B cell (primary cell): ENCODE data around the gene SKIC2. TPM values are rescaled to one million over a fixed set of nuclear protein-coding genes. Genes with fewer than 3 reads are reported as not detected.

Experiments
- ATAC-seq: fragments of 200-7000 bp; cut with Tn5 transposase; one replicate; pipeline ENCODE4 v1.10.0; 2021; ENCODE audit warnings: low read depth, mild to moderate bottlenecking, moderate number of reproducible peaks, moderate library complexity
- CTCF ChIA-PET: fragments of 350-600 bp; sonication (Branson Sonifier 250); formaldehyde crosslinking; loops from one replicate; lab custom pipeline; 2021; ENCODE audit warnings: antibody characterized with exemption, inconsistent platforms; lab: Charles Lee
- POLR2A ChIA-PET: fragments of 350-600 bp; sonication (Branson Sonifier 250); formaldehyde crosslinking; loops from one replicate; lab custom pipeline; 2021; ENCODE audit warnings: antibody characterized with exemption; lab: Charles Lee
- DNase-seq: peaks from one replicate; pipeline ENCODE4 v3.0.0; 2013
- H2AFZ ChIP-seq: 2 replicates; pipeline ENCODE4 v1.6.1; 2012; ENCODE audit warnings: mild to moderate bottlenecking, low read depth, low read length; ENCODE audit not compliant: insufficient read depth, poor library complexity, severe bottlenecking
- H3K27ac ChIP-seq, 2 donors: 1 replicate in 1 of 2; 2 replicates in 1 of 2; pipeline ENCODE4 v1.5.1; 2012 to 2013; ENCODE audit warnings: low read length in 2 of 2, mild to moderate bottlenecking in 2 of 2, moderate library complexity in 1 of 2
- H3K27me3 ChIP-seq, 4 experiments: fragments of 200-600 bp in 1 of 4; sonication (generic) in 1 of 4; replicated peaks in 1 of 4; 1 replicate in 2 of 4; 2 replicates in 2 of 4; pipeline versions ENCODE4 v1.6.1 to v1.7.0; 2013 to 2016; ENCODE audit warnings: low read length in 3 of 4, mild to moderate bottlenecking in 2 of 4, mixed read lengths in 1 of 4, moderate library complexity in 1 of 4; ENCODE audit not compliant: insufficient read depth in 4 of 4, control insufficient read depth in 3 of 4; ENCODE audit errors: control extremely low read depth in 1 of 4
- H3K36me3 ChIP-seq, 2 experiments: replicated peaks in 1 of 2; 1 replicate in 1 of 2; 2 replicates in 1 of 2; pipeline versions ENCODE4 v1.6.1 to v1.7.1; 2013; ENCODE audit warnings: low read length in 1 of 2; ENCODE audit not compliant: insufficient read depth in 2 of 2, control insufficient read depth in 1 of 2; ENCODE audit errors: control extremely low read depth in 1 of 2, extremely low read depth in 1 of 2
- H3K4me1 ChIP-seq, 2 donors: fragments of 200-600 bp in 1 of 2; sonication (generic) in 1 of 2; 1 replicate in 1 of 2; 2 replicates in 1 of 2; pipeline versions ENCODE4 v1.5.1 to v1.6.1; 2013 to 2017; ENCODE audit warnings: low read length in 2 of 2; ENCODE audit not compliant: control insufficient read depth in 2 of 2, insufficient read depth in 2 of 2
- H3K4me2 ChIP-seq: replicated peaks from 2 replicates; pipeline ENCODE3; 2012; ENCODE audit warnings: mild to moderate bottlenecking, low read depth, low read length; ENCODE audit not compliant: poor library complexity, severe bottlenecking
- H3K4me3 ChIP-seq, 5 experiments: fragments of 200-600 bp in 1 of 5; sonication (generic) in 1 of 5; 1 replicate in 3 of 5; 2 replicates in 2 of 5; pipeline versions ENCODE4 v1.5.1 to v1.7.0; 2011 to 2016; ENCODE audit warnings: low read length in 4 of 5, mild to moderate bottlenecking in 4 of 5, low read depth in 2 of 5, control low read depth in 1 of 5, moderate library complexity in 1 of 5; ENCODE audit not compliant: insufficient read depth in 1 of 5; ENCODE audit errors: control extremely low read depth in 1 of 5, extremely low read depth in 1 of 5
- H3K79me2 ChIP-seq: fragments of 200-600 bp; sonication (generic); one replicate; pipeline ENCODE4 v1.6.0; 2016; ENCODE audit warnings: low read length; ENCODE audit not compliant: control insufficient read depth, insufficient read depth
- H3K9ac ChIP-seq: fragments of 200-600 bp; sonication (generic); 2 replicates; pipeline ENCODE4 v1.6.1; 2017; ENCODE audit warnings: mild to moderate bottlenecking, low read length, moderate library complexity
- H3K9me3 ChIP-seq, 3 donors: one replicate each; pipeline versions ENCODE4 v1.6.1 to v1.7.1; 2013; ENCODE audit warnings: low read length in 2 of 3; ENCODE audit not compliant: control insufficient read depth in 2 of 3, insufficient read depth in 1 of 3; ENCODE audit errors: control extremely low read depth in 1 of 3
- H4K20me1 ChIP-seq: 2 replicates; pipeline ENCODE4 v1.6.0; 2012; ENCODE audit warnings: mild to moderate bottlenecking, low read length; ENCODE audit not compliant: insufficient read depth, control insufficient read depth, poor library complexity, severe bottlenecking
- H3K27ac Mint-ChIP-seq: one replicate; pipeline ENCODE4 v1.8.0; 2021; ENCODE audit warnings: mixed read lengths
- H3K27me3 Mint-ChIP-seq: one replicate; pipeline ENCODE4 v1.8.0; 2021; ENCODE audit warnings: mixed read lengths
- H3K4me1 Mint-ChIP-seq: one replicate; pipeline ENCODE4 v1.8.0; 2021; ENCODE audit warnings: mixed read lengths
- H3K4me3 Mint-ChIP-seq: one replicate; pipeline ENCODE4 v1.8.0; 2021; ENCODE audit warnings: mixed read lengths
- H3K9me3 Mint-ChIP-seq: one replicate; pipeline ENCODE4 v1.8.0; 2022; ENCODE audit warnings: mixed read lengths; ENCODE audit not compliant: insufficient read depth
- EZH2 ChIP-seq: IDR thresholded peaks from 2 replicates; pipeline ENCODE4 v1.6.1; 2012; ENCODE audit warnings: borderline replicate concordance, low read depth, mild to moderate bottlenecking, moderate library complexity, low read length; ENCODE audit not compliant: insufficient read depth, poor library complexity, severe bottlenecking
- WGBS: methylation state at CpG from one replicate; pipeline ENCODE4 v1.1.5; 2013; ENCODE audit warnings: missing lambda C conversion rate; ENCODE audit not compliant: insufficient coverage; 5-methylcytosine and 5-hydroxymethylcytosine counted together
- intact Hi-C: fragments of 100-400 bp; cut with micrococcal nuclease; formaldehyde crosslinking; loops from one replicate; pipeline ENCODE4 v1.10.0; 2022
- polyA plus RNA-seq: library from polyadenylated mRNA; depleted of rRNA; stranded (reverse); fragments of >200 nt; gene quantifications from 2 replicates; pipeline ENCODE4 v1.2.3, GENCODE V29; 2012
- total RNA-seq, 2 donors: library from RNA; stranded (reverse); fragments of 120-200 nt in 1 of 2; gene quantifications; 1 replicate in 1 of 2; 2 replicates in 1 of 2; pipeline versions ENCODE4 v1.2.3 to v1.2.4, GENCODE V29; 2013 to 2022
- TF ChIP-seq, protein P1 (sequence below): fragments of 200-600 bp; IDR thresholded peaks from one replicate; pipeline ENCODE4 v1.8.0; 2022; ENCODE audit warnings: antibody characterized with exemption, mild to moderate bottlenecking

SKIC2 gene
- total and polyA plus RNA-seq, 2 donors (not counting 1 experiment from before 2014, with no cell fraction given), result 93.1 to 119 TPM

DNA sequence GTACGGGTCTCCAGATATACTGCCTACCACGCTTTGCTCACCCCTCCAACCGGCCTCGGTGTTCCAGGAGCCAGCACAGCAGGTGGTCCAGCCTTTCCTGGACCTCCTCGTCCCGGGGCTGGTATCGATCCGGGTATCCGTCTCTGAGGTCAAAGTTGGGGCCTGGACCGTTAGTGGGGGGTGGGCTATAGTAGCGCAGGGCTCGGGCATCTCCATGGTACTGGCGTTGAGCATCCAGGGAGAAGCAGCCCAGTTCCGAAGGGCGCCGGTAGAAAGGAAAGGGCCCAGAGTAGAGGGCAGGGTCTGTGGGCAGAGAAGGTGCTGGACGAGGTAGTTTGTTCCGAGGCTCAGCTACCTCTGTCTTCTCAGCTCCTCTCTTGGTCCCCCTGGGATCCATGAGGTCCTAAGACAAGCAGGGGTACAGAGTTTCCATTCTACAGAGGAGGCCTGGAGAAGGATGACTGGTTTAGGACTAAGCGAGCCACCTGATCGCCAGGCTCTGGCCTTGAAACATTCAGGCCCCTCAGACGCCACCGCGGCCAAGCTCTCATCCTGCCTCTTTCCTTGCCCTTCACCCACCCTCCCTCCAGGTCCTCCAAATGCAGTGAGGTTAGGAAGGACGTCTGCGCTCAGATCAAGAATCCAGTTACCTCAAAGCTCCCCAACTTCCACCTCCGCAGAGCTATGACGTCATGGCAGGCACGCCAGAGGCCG, 12.5 kb downstream of the SKIC2 start:
- Histone ChIP-seq H3K36me3 (peaks cover 2 to 37% of the 10 kb centered on the region in 2 experiments), H3K9ac (peak overlapping the region; percentile 98), H3K27ac (peak overlapping the region; percentile 96 to 100), H2AFZ (peak overlapping the region; percentile 77), H3K27me3 (no peaks in the 10 kb centered on the region), H3K4me3 (peak overlapping the region; percentile 51 to 92 (median 80)), H3K79me2 (peaks cover 11% of the 10 kb centered on the region), H3K9me3 (no peaks in the 10 kb centered on the region), H3K4me1 (peaks cover 18 to 23% of the 10 kb centered on the region in 2 donors), H3K4me2 (peak overlapping the region; percentile 89), H4K20me1 (no peaks in the 10 kb centered on the region)
- TF ChIP-seq EZH2, result no peak
- TF ChIP-seq, protein P1, sequence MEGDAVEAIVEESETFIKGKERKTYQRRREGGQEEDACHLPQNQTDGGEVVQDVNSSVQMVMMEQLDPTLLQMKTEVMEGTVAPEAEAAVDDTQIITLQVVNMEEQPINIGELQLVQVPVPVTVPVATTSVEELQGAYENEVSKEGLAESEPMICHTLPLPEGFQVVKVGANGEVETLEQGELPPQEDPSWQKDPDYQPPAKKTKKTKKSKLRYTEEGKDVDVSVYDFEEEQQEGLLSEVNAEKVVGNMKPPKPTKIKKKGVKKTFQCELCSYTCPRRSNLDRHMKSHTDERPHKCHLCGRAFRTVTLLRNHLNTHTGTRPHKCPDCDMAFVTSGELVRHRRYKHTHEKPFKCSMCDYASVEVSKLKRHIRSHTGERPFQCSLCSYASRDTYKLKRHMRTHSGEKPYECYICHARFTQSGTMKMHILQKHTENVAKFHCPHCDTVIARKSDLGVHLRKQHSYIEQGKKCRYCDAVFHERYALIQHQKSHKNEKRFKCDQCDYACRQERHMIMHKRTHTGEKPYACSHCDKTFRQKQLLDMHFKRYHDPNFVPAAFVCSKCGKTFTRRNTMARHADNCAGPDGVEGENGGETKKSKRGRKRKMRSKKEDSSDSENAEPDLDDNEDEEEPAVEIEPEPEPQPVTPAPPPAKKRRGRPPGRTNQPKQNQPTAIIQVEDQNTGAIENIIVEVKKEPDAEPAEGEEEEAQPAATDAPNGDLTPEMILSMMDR, result no peak
- intact Hi-C loops, result loop anchor here (10.0 kb wide), 4 partner anchors 137 to 1907 kb away; partner anchors contain the start of genes CLIC1, HSD17B8, POLR1H and PPP1R11
- Mint-ChIP-seq H3K27ac (peak overlapping the region; percentile 100), H3K4me3 (peak overlapping the region; percentile 98), H3K4me1 (peaks cover 34% of the 10 kb centered on the region), H3K27me3 (no peaks in the 10 kb centered on the region), H3K9me3 (no peaks in the 10 kb centered on the region)
- CTCF ChIA-PET, result interaction anchor here (1.2 to 1.8 kb wide), 2 partner anchors 12 to 21 kb away, joined by 3 to 10 read pairs; partner anchors contain the start of genes NELFE and SKIC2
- ATAC-seq, result no peak
- POLR2A ChIA-PET, result interaction anchor here (0.7 to 3.6 kb wide), 11 partner anchors 8 to 1354 kb away, joined by 3 to 24 read pairs (median 5); partner anchors contain the start of genes ATF6B, BAG6, DDX39B and EHMT2
- WGBS, result 29% methylated on average over 29 of the region's 29 CpGs
- no peak for DNase-seq
